NCI-H2196 treated with DMSO at 0.1 percent for 48 hours (cell line): ENCODE data around the gene CCNB3.

Experiments
- DNase-seq: peaks from one replicate; lab custom pipeline; 2025; ENCODE audit not compliant: unreplicated experiment; lab: John Stamatoyannopoulos, UW

CCNB3 gene

DNA sequence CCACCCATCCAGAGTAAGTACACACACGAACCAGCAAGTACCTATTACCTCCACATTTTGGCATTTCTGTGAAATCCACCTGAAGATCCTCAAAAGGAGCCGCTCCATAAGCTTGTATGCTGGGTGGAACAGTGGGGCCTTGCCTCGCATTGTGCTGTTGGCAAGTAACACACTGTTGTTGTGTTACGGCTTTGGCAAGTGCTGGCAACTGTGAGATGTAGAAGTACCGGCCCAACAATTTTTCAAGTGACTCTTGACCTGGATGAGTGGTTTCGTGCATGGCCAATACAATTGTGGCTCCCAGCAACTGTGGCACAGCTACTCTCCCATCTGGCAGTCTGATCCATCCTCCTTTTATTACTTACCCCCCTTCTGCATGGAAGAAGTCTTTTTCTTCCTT, 128.7 kb downstream of the CCNB3 start:
- DNase-seq, result no peak

DNA sequence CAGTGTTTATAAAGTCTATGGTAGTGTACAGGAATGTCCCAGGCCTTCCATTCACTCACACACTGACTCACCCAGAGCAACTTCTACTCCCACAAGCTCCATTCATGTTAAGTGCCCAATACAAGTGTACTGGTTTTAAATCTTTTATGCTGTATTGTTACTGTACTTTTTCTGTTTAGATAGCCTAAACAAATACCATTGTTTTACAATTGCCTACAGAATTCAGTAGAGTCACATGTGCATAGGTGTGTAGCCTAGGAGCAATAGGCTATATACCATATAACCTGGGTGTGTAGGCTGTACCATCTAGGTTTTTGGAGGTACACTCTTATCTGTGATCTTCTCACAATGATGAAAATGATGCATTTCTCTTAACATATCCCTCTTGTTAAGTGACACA, 139.4 kb downstream of the CCNB3 start:
- no peak for DNase-seq

DNA sequence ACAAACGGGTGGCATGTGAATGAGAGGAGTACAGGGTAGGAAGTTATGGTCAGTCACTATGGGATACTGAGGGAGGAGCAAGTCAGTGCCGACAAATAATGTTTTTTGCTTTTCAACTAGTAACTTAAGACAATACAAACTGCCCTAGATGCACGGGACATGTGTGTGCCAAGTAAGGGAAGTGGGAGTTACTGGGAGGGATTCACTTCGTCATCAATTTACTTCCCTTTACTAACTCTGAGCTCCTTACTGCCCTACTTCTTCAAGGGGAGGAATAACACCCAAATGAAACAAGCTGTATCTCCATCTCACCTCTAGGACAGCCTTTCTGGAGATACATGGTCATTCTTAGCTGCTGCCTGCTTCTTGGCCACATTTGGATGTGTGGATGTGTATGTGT, 168.4 kb downstream of the CCNB3 start:
- no peak for DNase-seq

DNA sequence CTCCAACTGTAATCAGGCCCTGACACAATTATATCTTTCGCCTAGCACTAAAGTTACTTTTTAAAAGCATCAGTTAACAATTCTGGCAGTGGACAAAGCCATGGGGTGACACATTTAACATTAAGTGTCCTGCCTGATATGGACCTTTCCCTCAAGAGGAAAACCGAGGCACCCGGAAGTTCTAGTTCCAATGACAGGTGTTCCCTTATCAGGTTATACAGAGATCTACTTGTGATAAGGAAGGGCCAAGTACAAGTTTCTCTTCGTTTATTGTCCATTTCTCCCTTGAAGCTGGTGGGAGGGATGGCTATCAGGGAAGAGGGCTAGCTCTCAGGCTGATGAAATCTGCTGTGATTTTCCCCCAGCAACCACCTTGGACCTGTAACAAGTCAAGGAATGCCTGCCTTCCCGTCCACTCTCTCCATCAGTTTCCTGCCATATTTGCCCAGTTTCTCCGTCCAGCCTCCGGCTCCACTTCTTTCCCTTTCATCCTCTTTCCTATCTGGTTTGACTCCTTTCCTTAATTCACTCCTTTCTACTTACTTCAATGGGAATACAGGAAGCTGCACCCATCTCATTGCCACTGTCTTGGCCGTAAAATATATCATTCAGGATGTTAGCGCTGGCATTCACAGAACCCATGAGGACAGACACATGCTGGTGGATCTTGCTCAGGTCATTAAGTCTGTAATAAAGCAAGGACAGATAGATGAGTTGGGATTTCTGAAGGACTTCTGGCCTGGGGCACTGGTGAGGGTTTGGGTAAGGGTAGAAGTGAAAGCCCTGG, 171.1 kb downstream of the CCNB3 start:
- DNase-seq, result no peak

DNA sequence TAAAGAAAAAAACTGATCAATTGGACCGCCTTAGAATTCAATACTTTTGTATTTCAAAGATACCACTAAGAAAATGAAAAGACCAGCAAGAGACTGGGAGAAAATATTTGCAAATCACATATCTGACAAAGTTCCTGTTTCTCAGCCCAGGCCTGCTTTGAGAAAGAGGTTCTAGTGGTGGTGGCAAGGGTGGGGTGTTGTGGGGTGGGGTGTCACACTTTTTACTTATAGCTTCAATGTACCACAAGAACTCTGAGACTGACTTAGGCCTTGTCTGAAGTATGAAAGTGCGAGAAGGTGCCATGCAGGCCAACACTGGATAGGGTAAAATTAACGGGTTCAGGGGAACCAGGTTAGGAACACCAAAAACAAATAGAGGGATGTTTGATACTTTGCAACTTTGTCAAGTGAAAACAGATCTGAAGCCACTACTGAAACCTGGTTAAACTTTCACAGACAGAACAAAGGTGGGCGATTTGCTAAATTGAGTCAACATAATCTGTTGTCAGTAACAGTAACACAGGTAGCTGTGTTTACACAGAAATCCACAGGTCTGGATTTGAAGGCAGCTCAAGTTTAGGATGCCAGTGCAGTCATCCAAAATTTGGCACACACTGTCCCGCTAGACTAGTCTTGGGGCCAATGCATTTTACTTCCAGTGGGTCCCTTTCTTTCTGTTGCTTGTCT, 177.3 kb downstream of the CCNB3 start:
- DNase-seq, result no peak

DNA sequence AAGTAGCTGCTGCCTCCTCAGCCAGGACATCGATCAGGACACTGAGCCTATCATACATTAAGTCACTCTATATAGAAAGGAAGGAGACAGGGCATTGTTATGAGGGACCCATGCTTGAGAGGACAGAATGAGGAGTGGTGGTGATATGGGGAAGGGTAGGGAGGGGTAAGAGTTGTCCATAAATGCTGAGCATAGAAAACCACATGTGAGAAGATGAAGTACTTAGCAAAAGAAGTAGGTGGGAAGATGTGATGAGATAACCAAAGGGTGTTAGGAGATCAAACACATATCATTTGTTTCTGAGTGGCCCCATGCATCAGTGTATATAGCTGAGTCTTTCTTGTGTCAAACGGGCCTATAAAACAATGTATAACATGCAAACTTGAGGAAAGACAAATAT, 182.0 kb downstream of the CCNB3 start:
- no peak for DNase-seq

DNA sequence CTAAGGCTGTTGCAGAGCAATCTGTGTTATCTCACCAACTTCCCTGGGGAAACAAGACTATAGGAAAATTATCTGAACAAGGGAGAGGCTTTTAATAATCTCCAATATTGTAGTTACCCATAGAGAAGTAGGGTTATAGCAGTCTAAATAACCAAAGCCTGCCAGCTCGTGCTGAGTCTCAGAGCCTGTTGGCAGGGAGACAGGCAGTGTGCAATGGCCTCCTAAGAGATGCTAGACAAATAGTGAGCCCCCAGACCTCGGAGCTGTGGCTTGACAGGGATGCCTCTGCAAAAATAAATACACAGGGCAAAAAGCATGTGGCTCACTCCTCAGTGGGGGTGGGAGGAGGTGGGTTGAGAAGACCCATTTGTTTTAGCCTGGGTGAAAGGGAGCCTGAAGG, 189.3 kb downstream of the CCNB3 start:
- DNase-seq, result no peak
